HG03460 (cell line): Measurements from ENCODE around the gene BMX.

Experiments
- ATAC-seq: cut with Tn5 transposase; IDR thresholded peaks from one replicate; pipeline ENCODE4 v1.9.1; 2021; ENCODE audit not compliant: unreplicated experiment

Gene BMX

DNA sequence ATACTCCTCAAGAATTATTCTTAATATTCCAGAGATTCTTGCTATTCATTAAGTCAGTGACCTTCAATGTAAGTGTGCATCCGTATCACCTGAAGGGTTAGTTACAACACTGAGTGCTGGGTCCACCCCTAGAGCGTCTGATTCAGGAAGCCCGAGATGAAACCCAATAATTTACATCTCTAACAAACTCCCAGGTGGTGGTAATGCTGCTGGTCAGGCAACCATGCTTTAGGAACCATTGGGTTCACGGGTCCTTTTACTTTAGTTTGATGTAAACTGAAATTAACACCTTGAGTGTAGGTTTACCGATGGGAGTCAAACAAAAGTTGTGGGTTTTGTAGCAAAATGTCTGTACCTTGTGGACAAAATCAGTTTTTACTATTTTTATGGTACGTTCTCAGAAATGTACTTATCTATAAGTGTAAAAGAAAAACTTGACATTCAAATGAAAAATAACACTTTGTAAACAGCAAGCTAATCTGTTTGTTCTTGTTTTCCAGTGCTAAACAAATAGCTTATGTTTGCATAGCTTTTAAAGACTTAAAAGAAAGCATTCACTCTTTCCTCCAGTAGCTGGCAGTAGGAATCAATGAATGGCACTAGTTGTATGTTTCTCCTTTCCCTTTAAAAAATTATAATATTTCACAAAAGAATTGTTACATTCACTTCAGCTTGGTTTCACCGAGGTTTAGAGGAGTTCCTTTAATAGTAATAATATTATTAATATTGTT lies 67.4 kb downstream of the BMX start:
- no peak for ATAC-seq

DNA sequence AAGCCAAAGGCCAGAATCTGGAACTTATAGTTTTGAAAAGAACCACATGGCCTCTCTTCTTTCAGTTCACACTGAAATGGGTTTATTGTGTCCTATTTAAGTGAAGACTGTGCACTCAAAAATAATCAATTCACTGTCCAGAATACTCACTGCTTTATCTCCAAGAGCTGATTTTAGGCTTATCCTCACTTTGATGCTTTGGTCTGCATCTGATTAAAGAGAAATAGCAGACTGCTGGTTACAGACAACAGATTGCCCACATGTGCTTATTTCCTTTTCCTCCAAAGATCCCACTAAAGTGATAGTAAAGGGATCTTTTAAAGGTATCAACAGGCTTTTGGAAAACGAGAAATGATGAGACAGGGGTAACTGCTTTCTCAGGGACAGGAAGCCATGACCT lies 69.5 kb downstream of the BMX start:
- ATAC-seq: no peak

DNA sequence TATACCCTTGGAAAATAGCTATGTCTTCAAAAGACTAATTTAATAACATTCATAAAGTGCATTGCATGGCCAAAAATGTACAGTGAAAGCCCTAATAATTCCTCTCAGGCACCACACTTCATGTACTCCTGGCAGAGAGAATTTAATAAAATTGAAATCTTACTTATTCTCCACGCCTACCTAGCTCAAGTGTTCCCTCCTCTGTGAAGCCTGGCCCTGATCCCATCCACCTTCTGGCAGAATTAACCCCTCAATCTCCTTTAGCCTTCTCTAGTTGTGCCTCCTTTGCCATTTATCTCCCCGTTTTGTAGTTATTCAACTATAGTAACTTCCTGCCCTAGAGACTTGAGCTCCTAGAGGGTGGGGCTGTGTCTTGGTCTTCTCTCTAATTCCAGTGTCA lies 73.4 kb downstream of the BMX start:
- no peak for ATAC-seq

- ATAC-seq: no peak
Measured at GRCh38 chrX:15576019-15576418, 75.4 kb downstream of the BMX start.

- no peak for ATAC-seq
Measured at GRCh38 chrX:15579778-15580747, 79.5 kb downstream of the BMX start.

- ATAC-seq: no peak
Measured at GRCh38 chrX:15594371-15594770, 93.8 kb downstream of the BMX start.

DNA sequence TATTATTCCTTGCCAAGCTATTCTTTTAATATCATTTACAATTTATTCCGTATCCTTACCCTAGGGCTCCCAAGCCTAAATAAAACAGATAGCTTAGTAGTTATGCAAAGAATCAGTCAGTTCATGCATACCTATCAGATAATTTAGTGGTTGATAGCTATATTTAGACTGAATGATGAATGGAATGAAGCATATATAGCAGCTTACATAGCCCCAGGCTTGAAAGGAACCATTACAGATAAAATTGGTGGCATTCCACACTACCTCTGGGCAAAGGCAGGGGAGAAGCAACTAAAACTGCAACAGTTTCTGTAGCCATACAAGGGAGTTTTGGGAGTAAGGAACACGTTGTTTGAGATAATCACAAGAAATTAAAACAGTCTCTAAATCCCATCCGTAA lies 97.4 kb downstream of the BMX start:
- no peak for ATAC-seq

GRCh38 chrX:15599461-15599860 lies 98.9 kb downstream of the BMX start:
- ATAC-seq: no peak

DNA sequence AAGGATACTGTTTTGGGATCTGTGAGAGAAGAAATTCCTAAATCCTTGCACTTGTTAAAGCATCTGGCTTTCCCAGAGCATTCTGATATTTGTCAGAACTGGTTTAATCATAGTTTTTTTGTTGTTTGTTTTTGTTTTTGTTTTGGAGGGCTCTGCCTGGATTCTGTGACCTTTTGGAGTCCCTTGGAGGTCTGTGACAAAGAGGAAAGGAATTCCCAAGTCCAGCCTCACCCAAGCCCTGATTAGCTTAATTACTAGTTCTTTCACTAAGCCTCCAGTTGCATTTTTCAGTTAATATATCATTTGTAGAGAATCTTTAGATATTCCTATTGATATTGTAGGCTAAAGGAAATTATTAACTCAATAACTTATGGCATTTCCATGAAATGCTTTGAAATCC lies 99.4 kb downstream of the BMX start:
- ATAC-seq: no peak

- no peak for ATAC-seq
Measured at GRCh38 chrX:15600745-15601144, 100.1 kb downstream of the BMX start, which contains the start of gene ACE2. Gene ACE2 (minus strand): TSS chrX:15600960. CDS start chrX:15600911, 49 bp downstream.

- no peak for ATAC-seq
Measured at GRCh38 chrX:15601932-15602331, 101.3 kb downstream of the BMX start.

- no peak for ATAC-seq
Measured at GRCh38 chrX:15602761-15603160, 102.2 kb downstream of the BMX start.

DNA sequence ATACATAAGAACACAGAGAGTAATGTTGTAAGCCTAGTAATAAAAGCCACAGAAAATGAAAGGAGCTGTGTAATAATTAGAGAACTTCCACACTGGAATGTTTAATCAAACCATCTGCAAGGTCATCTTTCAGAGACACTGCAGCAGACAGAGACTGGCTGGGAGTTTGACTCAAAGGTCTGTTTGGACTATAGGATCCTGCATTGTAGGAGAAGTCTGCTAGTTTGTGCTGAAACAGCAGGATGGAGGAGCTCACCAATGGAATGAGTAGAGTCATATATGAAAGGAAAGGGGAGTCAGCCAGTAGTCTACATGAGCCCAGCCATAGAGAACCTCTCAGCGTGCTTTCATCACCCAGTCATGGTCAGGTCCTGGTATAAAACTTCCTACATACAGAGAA lies 104.6 kb downstream of the BMX start:
- no peak for ATAC-seq
